Suprapubic skin (tissue), 4 donors: ENCODE results near the gene MRPL10.

Source experiments
- POLR2A ChIP-seq, 2 donors: fragments of 450-650 bp; IDR thresholded peaks; one replicate each; pipeline ENCODE4 v1.6.1; 2017; ENCODE audit warnings: antibody characterized with exemption in 2 of 2, mild to moderate bottlenecking in 2 of 2, moderate library complexity in 2 of 2
- POLR2AphosphoS5 ChIP-seq, 3 donors: sonication (generic); formaldehyde crosslinking; IDR thresholded peaks; one replicate each; pipeline ENCODE4 v1.6.1; 2017; ENCODE audit warnings: antibody characterized with exemption in 3 of 3
- TF ChIP-seq, protein P1 (sequence below), 2 donors: fragments of 200-600 bp in 1 of 2; fragments of 450-650 bp in 1 of 2; sonication (generic) in 1 of 2; IDR thresholded peaks; one replicate each; pipeline ENCODE4 v1.5.1; 2016 to 2019; ENCODE audit warnings: antibody characterized with exemption in 2 of 2, mild to moderate bottlenecking in 1 of 2, moderate library complexity in 1 of 2

DNA sequence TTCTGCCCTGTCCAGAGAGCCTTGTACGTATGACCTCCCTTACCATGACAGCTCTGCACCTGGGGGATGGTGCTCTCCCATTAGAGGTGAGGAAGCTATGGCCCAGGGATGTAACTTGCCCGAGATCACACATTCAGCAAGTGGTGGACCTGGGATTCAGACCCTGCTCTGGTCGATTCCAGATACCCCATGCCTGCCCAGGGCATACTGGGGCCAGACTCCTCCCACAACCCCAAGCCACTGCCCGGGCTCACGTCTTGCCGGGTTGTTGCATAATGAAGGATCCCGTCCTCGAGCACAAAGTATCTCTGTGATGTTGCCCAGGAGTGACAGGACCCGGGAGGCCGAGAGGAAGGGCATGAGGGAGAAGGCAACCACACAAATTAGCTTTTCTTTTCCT, 11.9 kb downstream of the MRPL10 start:
- TF ChIP-seq, protein P1, sequence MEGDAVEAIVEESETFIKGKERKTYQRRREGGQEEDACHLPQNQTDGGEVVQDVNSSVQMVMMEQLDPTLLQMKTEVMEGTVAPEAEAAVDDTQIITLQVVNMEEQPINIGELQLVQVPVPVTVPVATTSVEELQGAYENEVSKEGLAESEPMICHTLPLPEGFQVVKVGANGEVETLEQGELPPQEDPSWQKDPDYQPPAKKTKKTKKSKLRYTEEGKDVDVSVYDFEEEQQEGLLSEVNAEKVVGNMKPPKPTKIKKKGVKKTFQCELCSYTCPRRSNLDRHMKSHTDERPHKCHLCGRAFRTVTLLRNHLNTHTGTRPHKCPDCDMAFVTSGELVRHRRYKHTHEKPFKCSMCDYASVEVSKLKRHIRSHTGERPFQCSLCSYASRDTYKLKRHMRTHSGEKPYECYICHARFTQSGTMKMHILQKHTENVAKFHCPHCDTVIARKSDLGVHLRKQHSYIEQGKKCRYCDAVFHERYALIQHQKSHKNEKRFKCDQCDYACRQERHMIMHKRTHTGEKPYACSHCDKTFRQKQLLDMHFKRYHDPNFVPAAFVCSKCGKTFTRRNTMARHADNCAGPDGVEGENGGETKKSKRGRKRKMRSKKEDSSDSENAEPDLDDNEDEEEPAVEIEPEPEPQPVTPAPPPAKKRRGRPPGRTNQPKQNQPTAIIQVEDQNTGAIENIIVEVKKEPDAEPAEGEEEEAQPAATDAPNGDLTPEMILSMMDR (IDR thresholded peaks at IDR 0.05) = no peak
- TF ChIP-seq POLR2A (IDR thresholded peaks at IDR 0.05) (no peak), POLR2AphosphoS5 (IDR thresholded peaks at IDR 0.05) (no peak)
